Tibial nerve (tissue), 3 donors: ENCODE data around the gene PDGFB.

Experiments
- CTCF ChIP-seq, 5 experiments: fragments of 200-600 bp in 3 of 5; fragments of 450-650 bp in 2 of 5; sonication (generic) in 3 of 5; IDR thresholded peaks; one replicate each; pipeline ENCODE4 v1.5.1; 2016 to 2019; ENCODE audit warnings: antibody characterized with exemption in 5 of 5, mild to moderate bottlenecking in 3 of 5, moderate library complexity in 2 of 5
- POLR2A ChIP-seq, 2 donors: fragments of 450-650 bp; IDR thresholded peaks; one replicate each; pipeline ENCODE4 v1.6.1; 2017; ENCODE audit warnings: antibody characterized with exemption in 2 of 2, mild to moderate bottlenecking in 2 of 2, moderate library complexity in 2 of 2

GRCh38 chr22:39247361-39247760, 2.6 kb upstream of the PDGFB start:
- TF ChIP-seq CTCF (IDR thresholded peaks at IDR 0.05), result no peak
- no peak for TF ChIP-seq POLR2A (IDR thresholded peaks at IDR 0.05)
